ENCODE results near the gene ANKS3. TPM values are rescaled to one million over a fixed set of nuclear protein-coding genes. Genes with fewer than 3 reads are reported as not detected.

ANKS3 gene
- total RNA-seq, 4 donors from 2014 or later: 11.5 to 36.5 (median 20.0) TPM

DNA sequence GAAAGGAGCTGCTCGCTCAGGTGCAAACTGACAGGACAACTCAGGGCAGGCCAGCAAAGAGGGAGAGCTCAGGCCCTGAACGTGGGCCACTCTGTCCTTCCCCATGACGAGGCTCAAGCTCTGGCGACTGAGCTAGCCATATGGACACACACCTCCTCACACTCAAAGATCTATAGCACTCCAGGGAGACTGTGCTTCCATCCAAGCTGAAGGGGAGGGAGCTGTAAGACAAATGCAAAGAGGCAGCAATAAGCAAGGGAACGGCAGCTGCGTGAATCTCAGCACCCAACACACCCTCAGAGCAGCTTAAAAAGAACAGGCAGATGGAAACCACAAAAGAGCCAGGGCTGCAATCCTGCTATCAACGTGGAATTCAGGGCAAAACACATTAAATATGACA lies 27.2 kb downstream of the ANKS3 start:
- no peak for DNase-seq (ENCODE audit: low spot score in 2 of 2)
- Histone ChIP-seq H3K36me3 (peaks cover 40% of the 10 kb centered on the region), H3K27ac (no peak overlapping the region), H3K27me3 (no peaks in the 10 kb centered on the region), H3K4me3 (no peak overlapping the region), H3K9me3 (no peaks in the 10 kb centered on the region), H3K4me1 (peaks cover 4% of the 10 kb centered on the region)
- no peak for TF ChIP-seq EP300 (IDR thresholded peaks at IDR 0.05)
- no peak for TF ChIP-seq POLR2A (IDR thresholded peaks at IDR 0.05)
- no peak for TF ChIP-seq POLR2AphosphoS5 (IDR thresholded peaks at IDR 0.05)
- no peak for TF ChIP-seq CTCF (IDR thresholded peaks at IDR 0.05)
- WGBS: 85% methylated on average over 7 of the region's 7 CpGs

- H3K4me3 ChIP-seq: no peak overlapping the region
- no peak for DNase-seq (ENCODE audit: low spot score in 2 of 2)
- no peak overlapping the region for H3K27ac ChIP-seq
- H3K9me3 ChIP-seq: no peaks in the 10 kb centered on the region
- 90% methylated on average over 7 of the region's 14 CpGs for WGBS
- no peak for TF ChIP-seq CTCF (IDR thresholded peaks at IDR 0.05)
- no peak for TF ChIP-seq POLR2AphosphoS5 (IDR thresholded peaks at IDR 0.05)
- TF ChIP-seq POLR2A (IDR thresholded peaks at IDR 0.05): no peak
- TF ChIP-seq EP300 (IDR thresholded peaks at IDR 0.05): no peak
- peaks cover 14% of the 10 kb centered on the region for H3K4me1 ChIP-seq
- H3K36me3 ChIP-seq: peaks cover 52% of the 10 kb centered on the region
- H3K27me3 ChIP-seq: no peaks in the 10 kb centered on the region
Observed at GRCh38 chr16:4704913-4705312, 29.2 kb downstream of the ANKS3 start.

GRCh38 chr16:4704491-4704890 lies 29.6 kb downstream of the ANKS3 start:
- Histone ChIP-seq H3K27me3 (no peaks in the 10 kb centered on the region), H3K4me1 (peaks cover 14% of the 10 kb centered on the region), H3K27ac (no peak overlapping the region), H3K36me3 (peaks cover 56% of the 10 kb centered on the region), H3K9me3 (no peaks in the 10 kb centered on the region), H3K4me3 (no peak overlapping the region)
- TF ChIP-seq POLR2A (IDR thresholded peaks at IDR 0.05) (no peak), POLR2AphosphoS5 (IDR thresholded peaks at IDR 0.05) (no peak), EP300 (IDR thresholded peaks at IDR 0.05) (no peak), CTCF (IDR thresholded peaks at IDR 0.05) (no peak)
- no peak for DNase-seq (ENCODE audit: low spot score in 2 of 2)
- 83% methylated on average over 8 of the region's 8 CpGs for WGBS

DNA sequence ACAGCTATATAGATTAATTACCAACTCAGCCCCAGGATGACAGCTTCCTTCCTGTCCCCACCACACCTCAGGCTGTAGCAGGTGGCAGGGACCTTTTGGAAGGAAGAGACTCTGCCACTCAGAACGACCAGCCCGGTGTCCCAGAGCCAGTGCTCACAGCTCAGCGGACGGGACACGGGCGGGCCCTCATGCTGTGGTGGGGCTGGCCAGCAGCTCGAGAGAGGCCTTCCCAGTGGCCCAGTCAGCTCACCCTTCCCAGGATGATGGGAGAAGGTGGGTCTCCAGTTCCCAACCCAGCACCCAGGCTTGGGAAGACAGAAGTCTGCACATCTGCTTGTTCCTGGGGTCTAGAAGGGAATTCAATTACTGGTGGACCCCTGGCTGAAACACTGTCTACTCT lies 30.2 kb downstream of the ANKS3 start:
- Histone ChIP-seq H3K36me3 (peaks cover 62% of the 10 kb centered on the region), H3K27ac (no peak overlapping the region), H3K4me3 (no peak overlapping the region), H3K27me3 (no peaks in the 10 kb centered on the region), H3K9me3 (no peaks in the 10 kb centered on the region), H3K4me1 (peaks cover 14% of the 10 kb centered on the region)
- no peak for DNase-seq (ENCODE audit: low spot score in 2 of 2)
- WGBS: 79% methylated on average over 6 of the region's 7 CpGs
- TF ChIP-seq CTCF (IDR thresholded peaks at IDR 0.05) (no peak), EP300 (IDR thresholded peaks at IDR 0.05) (no peak), POLR2A (IDR thresholded peaks at IDR 0.05) (no peak), POLR2AphosphoS5 (IDR thresholded peaks at IDR 0.05) (no peak)

- peaks cover 74% of the 10 kb centered on the region for H3K36me3 ChIP-seq
- no peak overlapping the region for H3K27ac ChIP-seq
- 87% methylated on average over 7 of the region's 7 CpGs for WGBS
Observed at GRCh38 chr16:4702466-4702808, 31.6 kb downstream of the ANKS3 start.

GRCh38 chr16:4701791-4702465 lies 32.1 kb downstream of the ANKS3 start:
- H3K27ac ChIP-seq: no peak overlapping the region
- no peaks in the 10 kb centered on the region for H3K9me3 ChIP-seq
- no peak for DNase-seq (ENCODE audit: low spot score in 2 of 2)
- H3K4me1 ChIP-seq: peaks cover 14% of the 10 kb centered on the region
- 72% methylated on average over 4 of the region's 17 CpGs for WGBS
- H3K36me3 ChIP-seq: peaks cover 79% of the 10 kb centered on the region
- no peaks in the 10 kb centered on the region for H3K27me3 ChIP-seq
- no peak overlapping the region for H3K4me3 ChIP-seq
- TF ChIP-seq POLR2AphosphoS5 (IDR thresholded peaks at IDR 0.05): no peak
- no peak for TF ChIP-seq CTCF (IDR thresholded peaks at IDR 0.05)
- no peak for TF ChIP-seq POLR2A (IDR thresholded peaks at IDR 0.05)
- no peak for TF ChIP-seq EP300 (IDR thresholded peaks at IDR 0.05)

More at GRCh38 chr16:4702466-4702808, 31.6 kb downstream of the ANKS3 start:
- Histone ChIP-seq H3K4me3 (no peak overlapping the region), H3K4me1 (peaks cover 14% of the 10 kb centered on the region), H3K27me3 (no peaks in the 10 kb centered on the region), H3K9me3 (no peaks in the 10 kb centered on the region)
- no peak for TF ChIP-seq POLR2A (IDR thresholded peaks at IDR 0.05)
- no peak for TF ChIP-seq POLR2AphosphoS5 (IDR thresholded peaks at IDR 0.05)
- no peak for DNase-seq (ENCODE audit: low spot score in 2 of 2)
